Esophagus mucosa (tissue), 1 donor: Measurements from ENCODE around the gene UROD. TPM values are rescaled to one million over a fixed set of nuclear protein-coding genes. Genes with fewer than 3 reads are reported as not detected.
A peak's percentile ranks its signal among the peaks of the same experiment; 100 is the strongest.

Source experiments
- ATAC-seq: fragments of 200-7000 bp; cut with Tn5 transposase; one replicate; pipeline ENCODE4 v1.9.1; 2020
- total RNA-seq: library from RNA; stranded (reverse); gene quantifications from one replicate; pipeline ENCODE4 v1.2.4, GENCODE V29; 2023
- donor health status: DM: yes; HTN: yes; CAD: no.

The UROD gene
- total RNA-seq, 1 donor from 2014 or later = 47.5 TPM

GRCh38 chr1:45009296-45009865, 2.7 kb upstream of the UROD start:
- ATAC-seq = no peak

GRCh38 chr1:45009956-45010854, 1.8 kb upstream of the UROD start:
- peak; percentile 52 for ATAC-seq

GRCh38 chr1:45010855-45011811, 921 bp upstream of the UROD start, which contains the start of gene HECTD3:
TSS of gene HECTD3 (minus strand) at chr1:45011324. CDS start at chr1:45011257, 67 bp downstream.
- ATAC-seq = peak; percentile 75

- ATAC-seq = peak; percentile 30
These were observed 705 bp downstream of the UROD start for GRCh38 chr1:45012639-45013278.

DNA sequence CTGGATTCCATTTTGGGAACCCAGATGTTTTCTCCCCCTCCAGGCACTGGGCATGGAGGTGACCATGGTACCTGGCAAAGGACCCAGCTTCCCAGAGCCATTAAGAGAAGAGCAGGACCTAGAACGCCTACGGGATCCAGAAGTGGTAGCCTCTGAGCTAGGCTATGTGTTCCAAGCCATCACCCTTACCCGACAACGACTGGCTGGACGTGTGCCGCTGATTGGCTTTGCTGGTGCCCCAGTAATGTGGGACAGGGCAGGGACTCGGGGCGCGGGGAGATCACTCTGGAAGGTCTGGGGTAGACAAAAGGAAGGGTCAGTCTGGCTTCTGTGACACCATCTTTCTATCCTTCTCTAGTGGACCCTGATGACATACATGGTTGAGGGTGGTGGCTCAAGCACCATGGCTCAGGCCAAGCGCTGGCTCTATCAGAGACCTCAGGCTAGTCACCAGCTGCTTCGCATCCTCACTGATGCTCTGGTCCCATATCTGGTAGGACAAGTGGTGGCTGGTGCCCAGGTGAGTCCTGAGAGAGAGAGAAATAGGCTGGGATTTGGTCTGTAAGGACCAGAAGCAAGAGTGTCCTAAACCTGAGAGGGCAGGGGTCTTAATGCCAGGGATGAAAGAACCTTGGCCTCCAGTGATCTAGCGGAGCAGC, 1.6 kb downstream of the UROD start:
- ATAC-seq = no peak

GRCh38 chr1:45014321-45015028, 2.4 kb downstream of the UROD start:
- no peak for ATAC-seq

DNA sequence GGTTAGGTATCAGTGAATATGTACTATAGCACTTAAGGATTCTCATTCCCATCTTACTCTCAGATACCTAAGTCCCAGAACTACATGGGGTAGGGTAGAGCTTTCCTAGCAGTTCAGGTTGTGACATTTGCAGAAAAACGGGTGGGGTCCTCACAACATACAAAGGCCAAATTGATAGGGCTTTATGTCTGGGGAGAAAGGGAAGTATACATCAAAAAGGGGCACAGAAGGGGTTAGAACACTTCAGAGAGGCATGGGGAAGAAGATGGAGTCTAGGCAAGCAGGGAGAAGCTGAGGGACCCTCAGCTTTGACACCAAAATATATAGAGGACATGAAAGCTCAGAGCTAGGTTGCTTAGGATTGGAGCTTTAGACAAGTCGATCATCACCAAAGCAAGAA, 3.6 kb downstream of the UROD start:
- no peak for ATAC-seq

DNA sequence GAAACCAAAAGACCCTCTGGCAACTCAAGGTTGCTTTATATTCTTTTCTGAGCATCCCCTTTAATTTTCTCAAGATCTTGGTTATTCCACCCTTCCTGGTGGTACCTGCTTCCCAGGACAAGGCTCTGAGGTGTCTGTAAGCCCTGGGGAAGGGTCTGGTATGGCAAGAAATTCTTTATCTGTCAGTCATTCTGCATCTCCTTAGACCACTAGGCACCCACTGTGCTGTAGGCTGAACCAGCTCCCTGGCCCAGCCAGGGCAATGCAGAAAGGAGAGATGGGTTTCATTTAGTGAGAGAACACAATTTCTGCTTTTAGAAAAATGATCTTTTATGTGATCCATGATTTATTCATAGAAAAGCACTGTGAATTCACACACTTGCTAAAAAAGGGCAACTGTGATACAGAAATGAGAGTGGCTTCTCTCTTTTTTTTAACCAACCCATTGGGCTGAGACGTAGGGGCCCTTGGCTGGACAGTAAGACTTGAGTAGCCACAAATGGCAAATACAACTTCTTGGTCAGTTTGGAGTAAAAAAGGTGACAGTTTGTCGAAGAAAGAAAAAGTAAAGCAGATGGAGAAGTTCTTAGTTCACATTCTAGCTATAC, 4.1 kb downstream of the UROD start:
- no peak for ATAC-seq

DNA sequence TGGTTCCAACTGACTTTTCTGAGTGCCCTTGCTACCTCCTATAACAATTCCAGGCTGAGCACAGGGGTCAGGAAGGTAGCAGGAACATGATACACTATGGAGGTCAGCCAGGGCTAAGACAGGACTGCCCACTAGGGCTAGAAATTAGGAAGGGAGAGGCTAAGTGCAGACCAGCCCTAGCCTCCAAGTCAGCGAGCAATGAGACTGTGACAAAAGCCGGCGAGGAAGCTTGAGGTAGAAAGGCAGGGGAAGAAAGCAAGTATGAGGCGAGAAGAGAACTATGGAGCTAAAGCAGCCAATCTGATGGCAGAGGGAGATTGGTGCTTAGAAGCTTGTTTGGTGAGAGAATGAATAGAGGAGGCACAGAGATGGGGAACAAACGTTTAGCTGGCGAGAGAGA, 4.7 kb downstream of the UROD start:
- ATAC-seq = no peak

GRCh38 chr1:45018599-45019230, 6.7 kb downstream of the UROD start:
- ATAC-seq = peak; percentile 93

DNA sequence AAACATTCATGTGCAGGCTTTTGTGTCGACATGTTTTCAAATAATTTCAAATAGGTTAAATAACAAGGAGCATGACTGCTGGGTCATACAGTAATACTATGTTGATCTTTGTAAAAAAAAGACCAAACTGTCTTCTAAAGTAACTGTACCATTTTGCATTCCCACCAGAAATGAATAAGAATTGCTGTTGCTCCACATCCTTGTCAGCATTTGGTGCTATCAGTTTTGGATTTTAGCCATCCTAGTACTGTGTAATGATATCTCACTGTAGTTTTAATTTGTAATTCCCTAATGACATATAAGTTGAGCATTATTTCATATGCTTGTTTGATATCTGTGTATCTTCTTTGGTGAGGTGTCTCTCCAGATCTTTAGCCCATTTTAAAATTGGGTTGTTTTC, 11.6 kb downstream of the UROD start:
- no peak for ATAC-seq

GRCh38 chr1:45026446-45026845, 14.4 kb downstream of the UROD start:
- no peak for ATAC-seq

DNA sequence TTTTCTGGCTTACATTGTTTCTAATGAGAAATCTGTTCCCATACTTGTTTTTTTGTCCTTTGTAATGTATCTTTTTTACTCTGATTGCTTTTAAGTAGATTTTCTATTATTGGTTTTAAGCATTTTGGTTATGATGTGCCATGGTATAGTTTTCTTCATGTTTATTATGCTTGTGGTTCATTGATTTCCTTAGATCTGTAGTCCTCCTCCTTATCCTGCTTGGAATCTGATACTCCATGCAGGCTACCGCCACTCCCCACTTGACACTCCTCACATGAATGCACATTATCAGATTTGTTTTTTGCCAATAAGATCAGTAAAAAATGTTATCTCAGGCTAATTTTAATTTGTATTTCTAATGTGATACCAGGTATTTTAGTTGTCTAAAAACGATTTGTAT, 20.8 kb downstream of the UROD start:
- no peak for ATAC-seq

- ATAC-seq = no peak
These were observed 21.3 kb downstream of the UROD start for GRCh38 chr1:45033356-45033755.

DNA sequence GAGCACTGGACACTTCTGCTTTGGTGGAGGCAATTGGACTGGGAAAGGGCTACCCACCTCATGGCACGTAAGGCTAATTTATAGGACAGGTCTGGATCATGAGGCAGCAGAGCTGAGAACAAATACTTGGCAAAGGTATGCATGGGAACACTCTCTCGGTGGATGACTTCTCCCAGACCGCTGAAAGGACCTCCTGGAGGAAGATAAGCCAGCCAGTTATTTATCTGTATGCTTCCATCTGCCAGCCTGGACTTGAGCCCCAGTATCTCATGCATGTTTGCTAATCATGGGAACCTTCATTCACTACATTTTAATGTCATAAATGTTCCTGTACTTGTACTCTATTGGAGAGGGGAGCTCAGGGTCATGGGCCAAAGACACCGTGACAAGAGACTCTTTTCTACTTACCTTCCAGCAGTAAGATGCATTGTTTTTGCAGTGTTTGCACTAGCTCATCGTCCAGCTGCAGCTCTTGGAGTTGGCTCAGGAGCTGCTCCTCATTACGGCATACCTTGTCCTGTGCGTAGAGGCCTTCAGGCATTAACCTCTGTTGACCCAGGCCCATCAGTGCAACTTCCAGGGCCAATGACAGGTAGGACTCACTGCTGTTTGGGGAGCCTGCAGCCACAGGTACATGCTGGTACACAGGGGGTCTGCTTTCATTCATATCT, 23.7 kb downstream of the UROD start:
- ATAC-seq = no peak

- ATAC-seq = peak; percentile 64
These were observed 25.4 kb downstream of the UROD start for GRCh38 chr1:45037456-45037855.

DNA sequence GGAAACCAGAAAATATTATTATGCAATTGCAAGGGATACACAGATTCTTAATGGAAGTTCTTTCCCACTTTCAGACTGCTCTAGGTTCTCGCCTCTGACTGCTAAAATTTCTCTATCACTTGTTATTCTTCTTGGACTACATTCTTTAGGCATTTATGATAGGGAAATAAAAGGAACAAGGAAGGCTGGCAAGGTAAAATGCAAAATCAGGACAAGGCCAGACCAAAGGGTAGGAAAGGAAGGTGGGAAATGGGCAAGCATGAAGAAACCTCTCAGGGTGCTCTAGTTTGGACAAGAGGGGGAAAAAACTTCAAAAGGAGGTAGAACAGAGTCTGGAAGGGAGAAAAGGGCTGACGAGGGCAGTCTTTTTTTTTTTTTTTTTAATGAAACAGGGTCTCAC, 26.2 kb downstream of the UROD start:
- no peak for ATAC-seq

- no peak for ATAC-seq
These were observed 26.8 kb downstream of the UROD start for GRCh38 chr1:45038661-45039364.

GRCh38 chr1:45040297-45040696, 28.2 kb downstream of the UROD start:
- ATAC-seq = no peak
